ENCODE results near the gene NELFB. TPM values are rescaled to one million over a fixed set of nuclear protein-coding genes. Genes with fewer than 3 reads are reported as not detected.

The NELFB gene
- total and polyA plus RNA-seq, 9 of the 15 experiments (the other 6 are each of a cell fraction or from before 2014, with no cell fraction given): 0.24 to 84.0 (median 29.7) TPM

GRCh38 chr9:137252555-137253506 lies 2.3 kb upstream of the NELFB start (continued):
- TF ChIP-seq TEAD4 (IDR thresholded peaks at IDR 0.05; ENCODE audit: low read length) (no peak), TEAD4 (CRISPR knock-in tag; IDR thresholded peaks at IDR 0.05; ENCODE audit: borderline replicate concordance) (no peak), RBM14 (IDR thresholded peaks at IDR 0.05; ENCODE audit: borderline replicate concordance, insufficient read depth, low read depth, low read length) (no peak), ZNF197 (CRISPR knock-in tag; IDR thresholded peaks at IDR 0.05; ENCODE audit: low read depth) (no peak), EGR1 (conservative IDR thresholded peaks at IDR 0.05) (0 out of 2 replicates have a peak, but pooled peaks have one; percentile 22), E2F1 (CRISPR knock-in tag; IDR thresholded peaks at IDR 0.05) (no peak), E2F6 (IDR thresholded peaks at IDR 0.05; ENCODE audit: borderline replicate concordance in 1 of 2, extremely low read depth in 1 of 2, insufficient read depth in 1 of 2, insufficient read length in 1 of 2, low read depth in 1 of 2, low read length in 1 of 2, poor library complexity in 1 of 2, severe bottlenecking in 1 of 2) (peak in 1 of 2 experiments; percentile 10), ZNF444 (CRISPR knock-in tag; IDR thresholded peaks at IDR 0.05) (no peak), ZNF184 (CRISPR knock-in tag; IDR thresholded peaks at IDR 0.05) (no peak), CHD7 (IDR thresholded peaks at IDR 0.05; ENCODE audit: low read depth, low read length) (no peak), SMARCB1 (IDR thresholded peaks at IDR 0.05; ENCODE audit: insufficient read length, low read depth) (no peak)
